Stomach (tissue), 9 donors: Measurements from ENCODE around the gene KLHL22. TPM values are rescaled to one million over a fixed set of nuclear protein-coding genes. Genes with fewer than 3 reads are reported as not detected.

Experiments
- DNase-seq, 2 donors: peaks; one replicate each; pipeline versions ENCODE4 v3.0.0 to v3.0.0-alpha.2; 2013 to 2019
- H3K27ac ChIP-seq, 5 donors: fragments of 200-600 bp in 4 of 5; sonication (generic) in 4 of 5; one replicate each; pipeline ENCODE4 v1.5.1; 2013 to 2019; ENCODE audit warnings: mild to moderate bottlenecking in 1 of 5, moderate library complexity in 1 of 5
- H3K27me3 ChIP-seq, 3 donors: fragments of 200-600 bp; sonication (generic); one replicate each; pipeline ENCODE4 v1.5.1; 2017 to 2019; ENCODE audit warnings: mixed run types in 1 of 3
- H3K36me3 ChIP-seq, 4 donors: fragments of 200-600 bp; sonication (generic); 1 replicate in 3 of 4; 2 replicates in 1 of 4; pipeline ENCODE4 v1.5.1; 2016 to 2019
- H3K4me1 ChIP-seq, 4 donors: fragments of 200-600 bp; sonication (generic); one replicate each; pipeline ENCODE4 v1.5.1; 2016 to 2019
- H3K4me3 ChIP-seq, 4 donors: fragments of 200-600 bp; sonication (generic) in 3 of 4; one replicate each; pipeline ENCODE4 v1.5.1; 2016 to 2019; ENCODE audit warnings: mild to moderate bottlenecking in 1 of 4
- H3K9me3 ChIP-seq, 4 donors: fragments of 200-600 bp; sonication (generic); one replicate each; pipeline ENCODE4 v1.5.1; 2016 to 2019
- CTCF ChIP-seq, 7 experiments: fragments of 450-650 bp in 4 of 7; fragments of 200-600 bp in 3 of 7; sonication (generic) in 3 of 7; IDR thresholded peaks; one replicate each; pipeline ENCODE4 v1.5.1; 2016 to 2019; ENCODE audit warnings: antibody characterized with exemption in 7 of 7, control low read depth in 2 of 7, mild to moderate bottlenecking in 1 of 7
- EP300 ChIP-seq: sonication (generic); formaldehyde crosslinking; IDR thresholded peaks from one replicate; pipeline ENCODE4 v1.6.1; 2017; ENCODE audit warnings: antibody characterized with exemption
- POLR2A ChIP-seq, 4 donors: fragments of 450-650 bp; IDR thresholded peaks; one replicate each; pipeline ENCODE4 v1.6.1; 2016; ENCODE audit warnings: antibody characterized with exemption in 4 of 4, control low read depth in 2 of 4, mild to moderate bottlenecking in 1 of 4, moderate library complexity in 1 of 4
- POLR2AphosphoS5 ChIP-seq, 3 donors: sonication (generic); formaldehyde crosslinking; IDR thresholded peaks; one replicate each; pipeline ENCODE4 v1.6.1; 2016; ENCODE audit warnings: antibody characterized with exemption in 3 of 3
- WGBS, 5 donors: extraction: QIAGEN DNeasy Blood & Tissue Kit in 3 of 5; methylation state at CpG; one replicate each; pipeline versions ENCODE4 v1.1.5 to v1.1.7; 2013 to 2018; 5-methylcytosine and 5-hydroxymethylcytosine counted together
- intact Hi-C: fragments of 100-400 bp; cut with DNase I; formaldehyde crosslinking; loops from one replicate; pipeline ENCODE4 v1.15.1; 2023; ENCODE audit warnings: low total_unique reads
- polyA plus RNA-seq, 3 donors: library from polyadenylated mRNA; stranded (reverse); fragments of 200-250 nt; gene quantifications; one replicate each; pipeline ENCODE4 v1.2.3, GENCODE V29; 2013
- total RNA-seq, 5 donors: library from RNA; depleted of rRNA; stranded (reverse); fragments of >200 nt; gene quantifications; one replicate each; pipeline versions ENCODE4 v1.1.0 to v1.2.3, GENCODE V29; 2014 to 2016
- donor health status: healthy with polysubstance abuse.
- donor health status: Bipolar disorder and iron deficiency.
- donor health status: healthy.

Gene KLHL22
- total and polyA plus RNA-seq, 8 donors: 7.0 to 26.5 (median 12.7) TPM

DNA sequence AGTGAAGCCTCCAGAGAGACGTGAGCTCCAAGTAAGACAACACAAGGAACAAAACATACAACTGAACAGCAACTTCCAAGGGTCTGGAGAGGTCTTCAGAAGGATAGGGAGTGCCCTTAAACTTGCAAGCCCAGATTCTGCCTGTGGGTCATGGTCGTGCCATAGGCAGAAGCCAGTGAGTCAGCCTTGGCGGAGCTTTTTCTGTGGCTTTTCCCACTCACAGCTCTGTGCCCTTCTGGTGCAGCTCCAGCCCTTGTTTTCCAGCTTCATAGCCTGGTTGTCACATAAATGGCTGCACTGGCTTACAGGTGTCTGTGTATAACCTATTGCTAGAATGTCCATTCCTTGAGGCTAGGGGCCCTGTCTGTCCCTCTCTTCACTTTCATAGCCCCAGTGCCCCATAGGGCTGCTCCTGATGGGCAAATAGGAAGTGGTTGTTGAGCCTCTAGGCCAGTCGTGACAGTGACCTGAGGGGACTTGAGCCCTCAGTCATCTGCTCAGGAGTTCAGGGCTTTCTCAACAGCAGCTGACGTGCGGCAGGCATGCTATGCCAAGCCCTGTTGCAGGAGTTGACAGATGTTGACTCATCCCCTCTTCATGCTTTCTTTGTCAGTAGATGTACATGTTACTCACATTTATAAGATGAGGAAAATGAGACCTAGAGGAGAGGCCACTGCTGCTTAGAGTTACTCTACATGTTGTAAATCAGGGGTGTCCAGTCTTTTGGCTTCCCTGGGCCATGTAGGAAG lies 19.2 kb upstream of the KLHL22 start:
- WGBS, 5 donors: 71 to 78% (median 74%) methylated on average over 6 of the region's 6 CpGs
- Histone ChIP-seq H3K27me3 (no peaks in the 10 kb centered on the region), H3K27ac (peak overlapping the region in 1 of 5 donors; percentile 51), H3K36me3 (peaks cover 12 to 47% (median 38%) of the 10 kb centered on the region in 4 donors), H3K4me3 (no peak overlapping the region), H3K4me1 (peaks cover 52 to 85% (median 61%) of the 10 kb centered on the region in 4 donors), H3K9me3 (no peaks in the 10 kb centered on the region)
- TF ChIP-seq POLR2AphosphoS5 (IDR thresholded peaks at IDR 0.05) (no peak), EP300 (no peak), CTCF (IDR thresholded peaks at IDR 0.05) (no peak), POLR2A (IDR thresholded peaks at IDR 0.05) (no peak)
- intact Hi-C loops: no loop called here
- DNase-seq: no peak

DNA sequence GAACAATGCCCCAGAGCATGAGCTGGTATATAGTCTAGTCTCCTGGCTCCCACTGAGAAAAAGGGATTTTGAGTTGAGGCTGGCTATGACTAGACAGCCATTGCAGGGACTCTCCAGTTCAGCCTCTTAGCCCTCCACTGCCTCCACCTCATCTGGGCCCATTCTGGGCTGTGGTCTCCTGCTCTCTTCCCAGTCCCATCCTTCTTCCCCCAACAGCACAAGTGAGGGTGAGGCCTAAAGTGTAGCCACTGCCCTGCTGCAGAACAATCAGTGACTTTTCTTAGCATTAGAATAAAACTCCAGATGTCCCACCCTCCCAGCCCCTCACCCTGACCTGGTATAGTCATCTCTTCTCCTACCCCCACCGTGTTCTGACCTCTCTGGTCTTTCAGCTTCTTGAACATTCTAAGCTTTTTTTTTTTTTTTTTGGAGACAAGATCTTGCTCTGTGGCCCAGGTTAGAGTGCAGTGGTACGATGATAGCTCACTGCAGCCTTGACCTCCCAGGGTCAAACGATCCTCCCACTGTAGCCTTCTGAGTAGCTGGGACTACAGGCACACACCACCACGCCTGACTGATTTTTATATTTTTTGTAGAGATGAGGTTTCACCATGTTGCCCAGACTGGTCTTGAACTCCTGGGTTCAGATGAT lies 16.1 kb upstream of the KLHL22 start:
- no peak overlapping the region for H3K4me3 ChIP-seq
- intact Hi-C loops: no loop called here
- H3K4me1 ChIP-seq: peaks cover 59 to 82% (median 71%) of the 10 kb centered on the region in 4 donors
- peaks cover 0 to 22% (median 17%) of the 10 kb centered on the region in 4 donors for H3K36me3 ChIP-seq
- peak overlapping the region in 3 of 5 donors; percentile 95 to 99 (median 98) for H3K27ac ChIP-seq
- TF ChIP-seq EP300 (no peak), POLR2AphosphoS5 (IDR thresholded peaks at IDR 0.05) (no peak), CTCF (IDR thresholded peaks at IDR 0.05) (no peak), POLR2A (IDR thresholded peaks at IDR 0.05) (no peak)
- 68 to 87% (median 80%) methylated on average over 4 of the region's 4 CpGs for whole genome bisulfite sequencing, 5 donors
- DNase-seq: no peak
- no peaks in the 10 kb centered on the region for H3K27me3 ChIP-seq
- no peaks in the 10 kb centered on the region for H3K9me3 ChIP-seq

GRCh38 chr22:20510811-20511577 lies 15.4 kb upstream of the KLHL22 start:
- Histone ChIP-seq H3K4me1 (peaks cover 56 to 79% (median 70%) of the 10 kb centered on the region in 4 donors), H3K27me3 (no peaks in the 10 kb centered on the region), H3K36me3 (peaks cover 0 to 19% (median 15%) of the 10 kb centered on the region in 4 donors), H3K4me3 (peak overlapping the region in 1 of 4 donors; percentile 75), H3K27ac (peak overlapping the region in 4 of 5 donors; percentile 95 to 99 (median 98)), H3K9me3 (no peaks in the 10 kb centered on the region)
- no peak for DNase-seq
- WGBS, 5 donors: 65 to 70% (median 67%) methylated on average over 10 of the region's 10 CpGs
- TF ChIP-seq POLR2AphosphoS5 (IDR thresholded peaks at IDR 0.05): no peak
- TF ChIP-seq EP300: no peak
- TF ChIP-seq CTCF (IDR thresholded peaks at IDR 0.05): no peak
- no peak for TF ChIP-seq POLR2A (IDR thresholded peaks at IDR 0.05)
- intact Hi-C loops: no loop called here
